GM19463 (cell line): ENCODE results near the gene GGA1.
"Not testable (repeated sequence)": the region's sequence is repeated elsewhere in the genome, so short reads cannot be mapped to it uniquely, and the experiment has no call there.

Experiments used
- ATAC-seq: cut with Tn5 transposase; IDR thresholded peaks from one replicate; pipeline ENCODE4 v1.9.1; 2021; ENCODE audit warnings: mild to moderate bottlenecking, moderate library complexity; ENCODE audit not compliant: unreplicated experiment

The GGA1 gene

DNA sequence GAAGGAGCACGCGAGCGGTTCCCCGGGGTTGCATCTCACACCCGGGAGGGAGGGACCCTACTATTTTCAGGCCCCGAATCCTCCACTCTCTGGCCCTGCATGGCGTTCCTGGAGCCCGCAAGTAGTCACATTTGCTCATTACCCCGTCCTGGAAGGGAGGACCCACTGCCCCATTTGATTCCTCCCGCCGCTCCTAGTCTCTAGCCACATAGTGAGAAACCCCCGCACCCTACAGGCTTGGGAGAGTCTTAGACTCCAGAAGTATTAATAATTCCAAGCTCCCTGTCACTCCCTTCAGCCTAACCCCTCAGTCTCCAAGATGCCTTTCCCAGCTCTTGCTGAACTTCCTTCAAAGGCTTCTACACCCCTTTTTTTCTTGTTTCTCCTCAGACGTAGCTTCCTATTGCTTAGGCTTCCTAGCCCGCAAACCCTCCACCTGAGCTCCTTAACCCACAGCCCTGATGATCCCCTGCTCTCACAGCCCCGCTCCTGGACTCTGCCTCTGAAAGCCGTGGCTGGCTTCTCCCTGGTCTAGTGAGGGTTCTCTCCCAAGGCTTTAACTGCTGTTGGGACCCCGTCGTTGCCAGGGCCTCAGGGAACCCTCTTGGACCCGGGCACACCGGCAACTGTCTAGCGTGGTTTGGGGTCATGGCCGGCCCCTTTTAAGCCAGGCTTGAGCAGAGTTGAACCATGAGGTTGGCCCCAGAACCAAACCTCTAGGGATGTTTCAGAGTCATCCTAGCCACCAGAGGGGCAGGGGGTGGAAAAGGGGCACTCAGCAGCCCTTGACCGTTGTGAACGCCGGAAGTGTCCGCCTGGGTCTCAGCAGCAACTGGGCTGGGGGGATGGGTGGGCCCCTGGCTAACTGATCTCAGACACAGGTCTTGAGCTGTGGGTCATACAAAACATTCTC is 862 bp downstream of the GGA1 start:
- ATAC-seq, result no peak

DNA sequence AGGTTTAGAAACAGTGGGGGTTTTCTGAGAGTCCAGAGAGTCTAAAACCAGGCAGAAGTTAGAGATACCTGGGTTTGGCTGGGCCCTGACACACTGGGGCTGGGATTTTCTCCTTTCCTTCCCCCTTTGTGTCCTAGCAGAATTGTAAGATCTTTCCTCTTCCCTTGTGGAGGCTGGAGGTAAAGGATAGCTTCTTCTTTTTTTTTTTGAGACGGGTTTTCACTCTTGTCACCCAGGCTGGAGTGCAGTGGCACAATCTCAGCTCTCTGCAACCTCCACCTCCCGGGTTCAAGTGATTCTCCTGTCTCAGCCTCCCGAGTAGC is 1.5 kb downstream of the GGA1 start:
- not testable (repeated sequence) for ATAC-seq

GRCh38 chr22:37610480-37611129 is 2.0 kb downstream of the GGA1 start:
- ATAC-seq, result no peak

DNA sequence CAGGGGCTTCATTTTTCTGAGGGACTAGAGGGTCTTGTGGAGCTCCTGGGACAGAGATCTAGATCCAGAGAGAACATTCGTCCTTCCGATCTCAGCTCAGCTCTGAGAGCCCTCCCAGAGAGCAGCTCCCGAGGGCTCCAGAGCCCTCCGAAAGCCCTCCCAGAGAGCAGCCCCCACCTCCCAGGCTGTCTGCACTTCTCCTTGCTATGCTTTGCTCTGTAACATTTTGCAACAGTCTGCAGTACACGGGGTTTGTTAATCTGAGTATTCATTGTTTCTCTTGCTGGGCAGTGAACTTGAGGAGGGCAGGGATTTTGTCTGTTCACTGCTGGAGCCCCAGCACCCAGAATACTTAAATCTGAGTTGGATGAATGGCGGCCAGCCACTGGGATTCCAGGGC is 2.6 kb downstream of the GGA1 start:
- no peak for ATAC-seq

DNA sequence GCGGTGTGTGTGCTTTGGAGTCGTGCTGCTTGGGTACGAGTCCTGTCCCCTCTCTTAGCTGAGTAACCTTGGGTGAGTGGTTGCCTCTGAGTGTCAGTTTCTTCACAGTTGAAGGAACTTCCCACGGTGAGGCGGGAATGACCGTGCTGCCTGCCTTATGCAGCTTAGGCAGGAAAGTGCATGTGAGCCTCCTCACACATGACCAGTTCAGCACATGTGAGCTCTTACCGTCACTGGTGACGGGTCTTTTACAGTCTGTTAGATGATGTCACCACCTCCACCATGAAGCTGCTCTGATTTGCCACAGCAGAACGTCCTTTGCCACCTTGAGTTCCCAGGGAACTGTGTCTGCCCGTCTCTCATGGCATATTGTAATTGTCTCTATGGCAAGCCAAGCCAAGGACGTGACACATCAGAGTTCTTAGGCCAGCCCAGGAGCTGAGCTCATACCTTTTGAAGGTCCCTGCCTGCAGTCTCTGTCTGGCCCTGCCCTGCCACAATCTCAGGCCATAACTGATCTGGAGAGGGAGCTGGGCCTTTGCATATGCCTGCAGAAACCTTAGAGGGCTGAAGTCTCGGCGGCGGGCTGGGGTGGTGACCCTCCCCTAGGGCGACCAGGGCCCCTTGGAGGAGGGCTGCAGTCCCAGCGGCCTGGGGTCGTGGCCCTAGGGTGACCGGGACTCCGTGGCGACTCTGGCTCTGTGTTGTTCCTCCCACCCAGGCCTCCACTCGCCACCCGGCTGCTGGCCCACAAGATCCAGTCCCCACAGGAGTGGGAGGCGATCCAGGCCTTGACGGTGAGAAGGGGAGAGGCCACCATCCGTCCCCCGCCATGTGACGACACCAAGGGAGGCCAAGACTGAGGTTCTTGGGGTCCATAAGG is 7.8 kb downstream of the GGA1 start:
- ATAC-seq, result no peak

DNA sequence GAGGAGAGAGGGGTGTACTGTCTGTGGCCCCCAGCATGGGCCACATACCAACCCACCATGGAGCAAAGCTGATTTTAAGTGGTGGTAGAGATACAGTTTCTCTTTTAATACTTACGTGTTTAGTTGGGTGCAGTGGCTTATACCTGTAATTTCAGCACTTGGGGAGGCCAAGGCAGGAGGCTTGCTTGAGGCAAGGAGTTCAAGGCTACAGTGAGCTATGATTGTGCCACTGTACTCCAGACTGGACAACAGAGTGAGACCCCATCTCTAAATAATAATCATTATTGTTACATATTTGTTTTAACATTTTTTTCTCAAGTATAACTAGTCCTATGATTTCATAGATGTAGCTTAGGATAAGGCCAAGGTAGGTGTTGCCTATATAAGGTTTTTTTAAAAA is 8.8 kb downstream of the GGA1 start:
- ATAC-seq, result no peak

DNA sequence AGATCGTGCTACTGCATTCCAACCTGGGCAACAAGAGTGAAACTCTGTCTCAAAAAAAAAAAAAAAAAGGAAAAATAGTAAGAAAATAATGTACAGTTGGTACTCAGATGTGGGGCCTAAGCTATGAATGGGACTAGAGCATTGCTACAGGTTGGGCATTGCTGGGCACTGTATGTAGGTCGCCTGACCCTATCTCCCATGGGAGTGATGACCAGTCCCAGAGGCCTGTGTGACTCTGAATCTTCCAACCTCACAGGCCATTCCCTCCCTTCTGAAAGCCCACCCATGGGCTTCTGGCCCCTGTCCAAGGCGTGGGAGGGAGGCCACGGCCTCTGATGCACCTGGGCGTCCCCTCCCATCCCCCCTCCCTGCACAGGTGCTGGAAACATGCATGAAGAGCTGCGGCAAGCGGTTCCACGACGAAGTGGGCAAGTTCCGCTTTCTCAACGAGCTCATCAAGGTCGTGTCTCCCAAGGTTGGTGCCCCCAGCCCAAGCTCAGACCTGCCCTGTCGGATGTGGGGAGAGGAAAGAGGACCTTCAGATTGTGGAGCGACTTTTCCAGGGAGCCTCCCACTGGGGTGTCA is 9.5 kb downstream of the GGA1 start:
- no peak for ATAC-seq

DNA sequence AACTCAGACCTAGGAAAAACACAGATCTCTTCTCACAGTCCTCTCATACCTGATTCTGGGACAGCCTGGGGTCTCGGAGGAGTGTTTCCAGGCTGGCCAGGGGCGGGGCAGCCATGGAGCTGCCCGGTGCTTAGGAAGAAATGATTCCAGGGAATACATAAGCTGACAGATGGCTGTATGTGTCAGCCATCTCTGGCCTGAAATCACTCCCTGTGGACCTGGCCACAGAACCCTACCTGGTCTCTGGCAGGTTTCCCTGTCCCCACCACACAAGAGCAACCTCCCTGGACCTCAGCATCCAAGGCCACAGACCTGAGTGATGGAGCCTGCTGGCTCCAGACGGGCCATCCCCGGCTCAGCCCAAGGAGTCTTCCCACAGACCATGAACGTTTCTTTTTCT is 10.0 kb downstream of the GGA1 start:
- ATAC-seq, result no peak

DNA sequence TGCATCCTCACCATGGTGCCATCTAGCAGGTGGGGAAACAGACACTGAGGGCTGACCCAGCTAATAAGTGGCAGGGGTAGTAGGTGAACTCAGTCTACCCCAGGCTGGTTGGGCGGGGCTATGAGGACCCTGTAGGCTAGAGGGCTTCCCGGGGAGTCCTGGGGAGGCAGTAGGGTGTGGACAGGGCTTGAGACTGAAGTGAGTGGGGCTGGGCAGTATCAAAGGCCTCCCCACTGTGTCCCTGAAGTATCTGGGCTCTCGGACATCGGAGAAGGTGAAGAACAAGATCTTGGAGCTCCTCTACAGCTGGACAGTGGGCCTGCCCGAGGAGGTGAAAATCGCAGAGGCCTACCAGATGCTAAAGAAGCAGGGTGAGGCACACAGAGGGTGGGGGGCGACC is 11.4 kb downstream of the GGA1 start:
- no peak for ATAC-seq

- no peak for ATAC-seq
Observed at GRCh38 chr22:37621352-37621860, 12.8 kb downstream of the GGA1 start.

DNA sequence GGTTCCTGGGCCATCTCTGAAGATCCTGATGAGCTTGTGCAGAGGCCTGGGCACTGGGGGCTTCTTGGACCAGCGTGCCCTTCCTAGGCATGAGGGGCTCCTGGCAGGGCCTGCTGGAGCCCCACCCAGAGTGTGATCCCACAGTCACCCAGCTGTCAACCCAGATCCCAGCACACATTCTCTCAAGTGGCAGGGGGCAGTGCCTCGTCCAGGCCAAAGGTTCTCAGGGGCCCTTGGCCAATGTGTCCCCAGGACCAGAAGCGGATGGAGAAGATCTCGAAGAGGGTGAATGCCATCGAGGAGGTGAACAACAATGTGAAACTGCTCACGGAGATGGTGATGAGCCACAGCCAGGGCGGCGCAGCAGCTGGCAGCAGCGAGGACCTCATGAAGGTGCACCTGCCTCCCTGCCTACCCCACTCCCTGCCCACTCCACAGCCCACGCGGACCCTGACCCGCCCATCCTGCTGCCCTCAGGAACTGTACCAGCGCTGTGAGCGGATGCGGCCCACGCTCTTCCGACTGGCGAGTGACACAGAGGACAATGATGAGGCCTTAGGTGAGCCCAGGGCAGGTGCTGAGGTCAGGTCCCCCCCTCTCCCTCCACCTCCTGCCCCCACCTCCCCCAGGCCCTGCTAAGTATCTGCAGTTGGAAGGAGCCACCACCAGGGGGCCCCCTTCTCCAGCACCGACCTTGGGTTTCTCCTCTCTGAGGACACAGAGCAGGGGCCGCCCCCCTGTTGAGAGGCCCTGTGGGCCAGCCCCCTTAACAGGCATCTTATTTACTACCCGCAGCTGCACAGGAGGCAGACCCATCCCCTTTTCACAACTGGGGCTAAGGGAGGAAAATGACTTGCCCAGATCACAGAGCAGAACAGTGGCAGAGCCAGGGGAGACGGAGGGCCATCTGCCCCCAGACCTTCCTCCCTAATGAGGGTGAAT is 14.7 kb downstream of the GGA1 start:
- no peak for ATAC-seq

GRCh38 chr22:37624017-37624365 is 15.4 kb downstream of the GGA1 start:
- no peak for ATAC-seq

GRCh38 chr22:37624876-37625275 is 16.2 kb downstream of the GGA1 start:
- no peak for ATAC-seq

DNA sequence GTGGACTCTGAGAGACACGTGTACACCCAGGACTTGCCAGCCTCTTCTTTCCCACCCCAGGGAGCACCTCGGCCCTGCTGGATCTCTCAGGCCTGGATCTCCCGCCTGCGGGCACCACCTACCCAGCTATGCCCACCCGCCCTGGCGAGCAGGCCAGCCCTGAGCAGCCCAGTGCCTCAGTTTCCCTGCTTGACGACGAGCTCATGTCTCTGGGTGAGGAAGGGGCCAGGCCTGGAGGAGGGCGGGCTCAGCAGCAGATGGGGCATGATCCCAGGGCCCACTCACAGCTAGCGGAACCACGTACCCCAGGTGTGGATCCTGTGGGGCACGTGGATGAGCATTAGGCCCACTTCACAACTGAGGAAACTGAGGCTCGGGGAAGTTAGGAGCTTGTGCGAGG is 17.1 kb downstream of the GGA1 start:
- no peak for ATAC-seq

GRCh38 chr22:37626144-37626543 is 17.5 kb downstream of the GGA1 start:
- ATAC-seq, result no peak

GRCh38 chr22:37626556-37627075 is 18.0 kb downstream of the GGA1 start:
- ATAC-seq, result no peak

DNA sequence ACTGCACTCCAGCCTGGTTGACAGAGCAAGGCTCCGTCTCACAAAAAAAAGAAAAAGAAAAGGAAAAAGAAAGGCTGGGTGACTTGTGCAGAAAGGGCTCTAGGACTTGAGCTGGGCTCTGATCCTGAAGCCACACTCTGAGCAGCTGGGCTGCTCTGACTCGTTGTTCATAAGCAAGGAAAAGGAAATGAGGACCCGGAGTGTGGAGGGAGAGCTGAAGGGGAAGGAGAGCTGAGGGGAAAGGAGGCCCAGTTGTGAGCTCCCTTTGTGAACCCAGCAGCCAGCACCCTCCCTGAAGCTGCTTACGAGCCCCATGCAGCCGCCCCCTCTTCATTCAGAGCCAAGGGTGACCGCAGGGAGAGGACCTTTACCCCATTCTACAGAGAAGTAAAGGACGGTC is 18.5 kb downstream of the GGA1 start:
- no peak for ATAC-seq

- ATAC-seq, result no peak
Observed at GRCh38 chr22:37627545-37627944, 18.9 kb downstream of the GGA1 start.

DNA sequence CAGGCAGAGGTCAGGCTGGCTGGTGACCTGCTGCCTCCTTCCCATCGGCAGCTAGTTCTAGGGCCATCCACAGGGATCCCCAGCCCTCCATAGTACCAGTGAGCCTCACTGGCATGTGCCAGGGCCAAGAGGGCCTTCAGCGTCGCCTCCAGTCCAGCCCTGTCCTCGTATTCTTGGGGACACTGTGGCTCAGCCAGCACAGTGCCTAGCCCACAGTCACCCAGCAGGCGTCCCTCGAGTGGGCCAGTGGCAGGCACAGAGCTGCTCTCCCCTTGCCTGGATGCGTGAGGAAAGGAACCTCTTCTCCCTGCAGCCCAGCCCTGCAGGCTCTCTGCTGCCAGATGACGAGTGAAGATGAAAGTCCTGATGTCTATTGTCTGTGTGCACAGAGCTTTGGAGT is 20.2 kb downstream of the GGA1 start:
- ATAC-seq, result no peak

DNA sequence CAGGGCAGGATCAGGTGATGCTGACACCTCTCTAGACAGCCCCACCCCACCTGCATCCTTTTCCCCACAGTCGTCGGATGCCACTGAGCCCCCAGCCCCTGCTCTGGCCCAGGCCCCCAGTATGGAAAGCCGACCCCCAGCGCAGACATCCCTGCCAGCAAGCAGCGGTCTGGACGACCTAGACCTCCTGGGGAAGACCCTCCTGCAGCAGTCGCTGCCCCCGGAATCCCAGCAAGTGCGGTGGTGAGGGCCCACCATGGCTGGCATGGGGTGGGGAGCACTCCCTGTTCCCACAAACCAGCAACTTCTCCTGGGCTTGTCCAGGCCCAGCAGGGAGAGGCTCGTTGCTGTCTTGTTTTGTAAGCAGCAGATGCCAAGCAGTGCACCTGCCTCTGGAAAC is 21.3 kb downstream of the GGA1 start:
- no peak for ATAC-seq
